Gastroesophageal sphincter (tissue), 4 donors: ENCODE data around the gene TSHZ3. TPM values are rescaled to one million over a fixed set of nuclear protein-coding genes. Genes with fewer than 3 reads are reported as not detected.
A peak's percentile ranks its signal among the peaks of the same experiment; 100 is the strongest.

Source experiments
- ATAC-seq: fragments of 150-250 bp; one replicate; pipeline ENCODE4 v1.9.1; 2016; ENCODE audit warnings: mild to moderate bottlenecking, moderate library complexity
- H3K27ac ChIP-seq, 4 donors: fragments of 200-600 bp; sonication (generic) in 3 of 4; 1 replicate in 3 of 4; 2 replicates in 1 of 4; pipeline ENCODE4 v1.5.1; 2016 to 2019
- H3K27me3 ChIP-seq: fragments of 200-600 bp; sonication (generic); one replicate; pipeline ENCODE4 v1.5.1; 2019
- H3K36me3 ChIP-seq, 2 donors: fragments of 200-600 bp; sonication (generic); one replicate each; pipeline ENCODE4 v1.5.1; 2019; ENCODE audit warnings: control low read depth in 1 of 2
- H3K4me1 ChIP-seq, 3 donors: fragments of 200-600 bp; sonication (generic); 1 replicate in 2 of 3; 2 replicates in 1 of 3; pipeline ENCODE4 v1.5.1; 2016 to 2019; ENCODE audit warnings: control low read depth in 2 of 3
- H3K4me3 ChIP-seq, 2 donors: fragments of 200-600 bp; sonication (generic); one replicate each; pipeline ENCODE4 v1.5.1; 2019; ENCODE audit warnings: mild to moderate bottlenecking in 1 of 2, moderate library complexity in 1 of 2
- H3K9me3 ChIP-seq, 3 donors: fragments of 200-600 bp; sonication (generic); one replicate each; pipeline ENCODE4 v1.5.1; 2017 to 2019; ENCODE audit warnings: control low read depth in 2 of 3
- EP300 ChIP-seq: sonication (generic); formaldehyde crosslinking; IDR thresholded peaks from one replicate; pipeline ENCODE4 v1.6.1; 2017; ENCODE audit warnings: antibody characterized with exemption, mild to moderate bottlenecking
- POLR2A ChIP-seq, 2 donors: fragments of 450-650 bp; IDR thresholded peaks; one replicate each; pipeline ENCODE4 v1.6.1; 2017; ENCODE audit warnings: antibody characterized with exemption in 2 of 2, mild to moderate bottlenecking in 2 of 2, moderate library complexity in 1 of 2
- POLR2AphosphoS5 ChIP-seq: sonication (generic); formaldehyde crosslinking; IDR thresholded peaks from one replicate; pipeline ENCODE4 v1.6.1; 2017; ENCODE audit warnings: antibody characterized with exemption
- WGBS, 2 donors: methylation state at CpG; one replicate each; pipeline ENCODE4 v1.1.5; 2018; ENCODE audit warnings: low coverage in 1 of 2; 5-methylcytosine and 5-hydroxymethylcytosine counted together
- total RNA-seq, 4 donors: library from RNA; depleted of rRNA; stranded (reverse); fragments of >200 nt; gene quantifications; one replicate each; pipeline ENCODE4 v1.1.0, GENCODE V29; 2016
- TF ChIP-seq, protein P1 (sequence below), 4 experiments: fragments of 200-600 bp in 2 of 4; fragments of 450-650 bp in 2 of 4; sonication (generic) in 1 of 4; IDR thresholded peaks; one replicate each; pipeline ENCODE4 v1.5.1; 2017 to 2019; ENCODE audit warnings: antibody characterized with exemption in 4 of 4, mild to moderate bottlenecking in 2 of 4, moderate library complexity in 2 of 4

Gene TSHZ3
- total RNA-seq, 4 donors from 2014 or later = 15.6 to 40.2 (median 31.1) TPM

DNA sequence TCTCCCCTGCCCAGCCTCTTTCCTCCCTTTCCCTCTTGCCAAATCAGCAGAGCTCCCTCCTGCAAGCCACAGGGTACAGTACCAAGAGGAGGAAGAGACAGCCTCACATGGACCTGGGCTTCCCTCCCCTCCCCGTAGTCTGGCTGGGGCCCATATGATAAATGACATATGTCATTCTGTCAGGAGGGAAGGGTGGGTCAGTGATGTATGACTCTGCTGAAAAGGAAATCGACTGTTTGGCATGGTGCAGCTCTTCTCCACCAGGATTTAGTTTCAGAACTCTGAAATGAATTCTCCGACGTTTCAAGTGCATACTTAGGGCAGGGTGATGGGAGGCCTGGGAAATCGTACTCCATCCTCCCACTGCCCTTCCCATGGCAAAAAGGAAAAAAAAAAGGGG is 9.8 kb downstream of the TSHZ3 start:
- peaks cover 10 to 97% (median 43%) of the 10 kb centered on the region in 3 donors for H3K4me1 ChIP-seq
- H3K36me3 ChIP-seq = no peaks in the 10 kb centered on the region
- ATAC-seq = no peak
- H3K4me3 ChIP-seq = peak overlapping the region in 1 of 2 donors; percentile 19
- H3K9me3 ChIP-seq = no peaks in the 10 kb centered on the region
- H3K27me3 ChIP-seq = no peaks in the 10 kb centered on the region
- no peak for TF ChIP-seq POLR2A (IDR thresholded peaks at IDR 0.05)
- TF ChIP-seq, protein P1, sequence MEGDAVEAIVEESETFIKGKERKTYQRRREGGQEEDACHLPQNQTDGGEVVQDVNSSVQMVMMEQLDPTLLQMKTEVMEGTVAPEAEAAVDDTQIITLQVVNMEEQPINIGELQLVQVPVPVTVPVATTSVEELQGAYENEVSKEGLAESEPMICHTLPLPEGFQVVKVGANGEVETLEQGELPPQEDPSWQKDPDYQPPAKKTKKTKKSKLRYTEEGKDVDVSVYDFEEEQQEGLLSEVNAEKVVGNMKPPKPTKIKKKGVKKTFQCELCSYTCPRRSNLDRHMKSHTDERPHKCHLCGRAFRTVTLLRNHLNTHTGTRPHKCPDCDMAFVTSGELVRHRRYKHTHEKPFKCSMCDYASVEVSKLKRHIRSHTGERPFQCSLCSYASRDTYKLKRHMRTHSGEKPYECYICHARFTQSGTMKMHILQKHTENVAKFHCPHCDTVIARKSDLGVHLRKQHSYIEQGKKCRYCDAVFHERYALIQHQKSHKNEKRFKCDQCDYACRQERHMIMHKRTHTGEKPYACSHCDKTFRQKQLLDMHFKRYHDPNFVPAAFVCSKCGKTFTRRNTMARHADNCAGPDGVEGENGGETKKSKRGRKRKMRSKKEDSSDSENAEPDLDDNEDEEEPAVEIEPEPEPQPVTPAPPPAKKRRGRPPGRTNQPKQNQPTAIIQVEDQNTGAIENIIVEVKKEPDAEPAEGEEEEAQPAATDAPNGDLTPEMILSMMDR (IDR thresholded peaks at IDR 0.05) = peak in 1 of 4 experiments; percentile 2
- 0 to 28% methylated on average over 3 to 5 of the region's 5 CpGs for WGBS, 2 donors
- H3K27ac ChIP-seq = peak overlapping the region; percentile 77 to 84 (median 80)

DNA sequence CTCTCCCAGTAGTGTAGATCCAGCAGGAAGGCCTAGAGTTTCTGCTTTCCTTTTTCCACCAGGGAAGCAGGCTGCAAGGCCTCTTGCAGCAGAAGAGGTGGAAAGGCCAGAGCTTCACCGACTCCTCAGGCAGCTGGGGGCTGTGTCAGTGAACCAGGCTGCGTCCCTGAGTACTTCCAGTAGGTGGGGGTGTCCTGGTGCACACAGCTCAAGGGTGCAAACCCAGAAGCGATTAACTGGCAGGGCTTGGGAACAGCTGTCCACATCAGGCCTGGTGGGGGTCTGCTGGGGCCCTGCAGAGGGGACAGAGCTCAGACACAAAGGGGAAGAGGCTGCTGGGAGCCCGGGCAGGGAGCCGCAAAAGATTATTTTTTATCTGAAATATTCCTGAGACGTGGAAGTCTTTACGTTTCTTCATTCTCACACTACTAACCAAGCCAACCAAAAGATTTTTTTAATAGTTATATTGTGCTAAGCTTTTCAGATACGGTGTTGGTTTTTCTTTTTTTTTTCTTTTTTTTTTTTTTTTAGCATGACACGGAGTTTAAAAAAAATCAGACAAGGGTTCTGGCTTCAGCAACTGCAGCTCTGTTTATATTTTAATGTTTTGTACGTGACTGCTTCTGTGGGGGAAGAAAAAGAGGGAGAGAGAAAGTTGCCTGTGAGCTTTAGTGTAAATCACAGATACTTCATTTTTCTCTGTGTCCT is 11.0 kb downstream of the TSHZ3 start:
- Histone ChIP-seq H3K4me3 (peak overlapping the region in 1 of 2 donors; percentile 19), H3K27ac (peak overlapping the region; percentile 77 to 84 (median 81)), H3K9me3 (no peaks in the 10 kb centered on the region), H3K27me3 (no peaks in the 10 kb centered on the region), H3K36me3 (no peaks in the 10 kb centered on the region), H3K4me1 (peaks cover 10 to 98% (median 41%) of the 10 kb centered on the region in 3 donors)
- TF ChIP-seq, protein P1 (IDR thresholded peaks at IDR 0.05) = peak; percentile 51 to 83 (median 66)
- TF ChIP-seq POLR2AphosphoS5 (peak; percentile 28), POLR2A (IDR thresholded peaks at IDR 0.05) (no peak), EP300 (no peak)
- WGBS, 2 donors = 12 to 27% methylated on average over 7 to 8 of the region's 10 CpGs
- peak; percentile 85 for ATAC-seq

GRCh38 chr19:31337008-31337914 is 12.0 kb downstream of the TSHZ3 start:
- H3K4me1 ChIP-seq = peaks cover 10 to 100% (median 41%) of the 10 kb centered on the region in 3 donors
- no peaks in the 10 kb centered on the region for H3K9me3 ChIP-seq
- H3K27me3 ChIP-seq = no peaks in the 10 kb centered on the region
- peak overlapping the region; percentile 77 to 84 (median 81) for H3K27ac ChIP-seq
- no peak for ATAC-seq
- no peak overlapping the region for H3K4me3 ChIP-seq
- H3K36me3 ChIP-seq = no peaks in the 10 kb centered on the region
- WGBS, 2 donors = 61 to 66% methylated on average over 4 to 7 of the region's 7 CpGs
- TF ChIP-seq POLR2AphosphoS5 = no peak
- TF ChIP-seq, protein P1 (IDR thresholded peaks at IDR 0.05) = no peak
- TF ChIP-seq POLR2A (IDR thresholded peaks at IDR 0.05) = no peak
- TF ChIP-seq EP300 = no peak

DNA sequence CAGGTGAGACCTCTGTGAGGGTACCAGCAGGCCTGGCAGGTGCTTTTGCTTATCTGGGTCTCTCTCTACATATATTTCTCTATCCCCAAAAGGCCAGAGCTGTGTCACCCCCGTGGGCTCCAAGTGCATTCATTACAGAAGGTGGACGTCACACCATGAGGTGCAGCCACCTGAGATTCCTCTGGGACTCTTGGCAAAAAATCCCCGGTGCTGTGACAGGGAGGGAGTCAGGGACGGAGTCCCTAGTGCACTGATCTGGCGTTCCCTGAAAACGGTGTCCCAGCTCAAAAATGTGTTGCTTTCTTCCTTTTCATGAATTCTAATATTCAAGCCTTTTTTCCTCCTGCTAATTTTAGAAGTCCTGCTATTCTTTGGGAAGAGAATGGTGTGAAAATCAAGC is 13.5 kb downstream of the TSHZ3 start:
- no peaks in the 10 kb centered on the region for H3K27me3 ChIP-seq
- TF ChIP-seq POLR2AphosphoS5 = no peak
- no peak for TF ChIP-seq POLR2A (IDR thresholded peaks at IDR 0.05)
- TF ChIP-seq, protein P1 (IDR thresholded peaks at IDR 0.05) = no peak
- no peak for TF ChIP-seq EP300
- no peaks in the 10 kb centered on the region for H3K9me3 ChIP-seq
- ATAC-seq = no peak
- WGBS, 2 donors = 77 to 84% methylated on average over 4 of the region's 6 CpGs
- no peaks in the 10 kb centered on the region for H3K36me3 ChIP-seq
- H3K4me3 ChIP-seq = no peak overlapping the region
- H3K27ac ChIP-seq = peak overlapping the region in 2 of 4 donors; percentile 21 to 57
- peaks cover 9 to 100% (median 41%) of the 10 kb centered on the region in 3 donors for H3K4me1 ChIP-seq
